ENCODE data around the gene RANBP3L. TPM values are rescaled to one million over a fixed set of nuclear protein-coding genes. Genes with fewer than 3 reads are reported as not detected.

RANBP3L gene
- total and polyA plus RNA-seq, 2 experiments from 2014 or later: not detected

GRCh38 chr5:36312953-36313672, 11.4 kb upstream of the RANBP3L start:
- H3K4me2 ChIP-seq: no peak overlapping the region
- Mint-ChIP-seq H3K9me3 (peaks cover 3% of the 10 kb centered on the region; the same call in 1 of the 3 replicates), H3K27me3 (ENCODE audit: insufficient read depth, low read depth, poor library complexity) (no peaks in the 10 kb centered on the region), H3K27ac (no peak overlapping the region), H3K4me1 (no peaks in the 10 kb centered on the region), H3K36me3 (ENCODE audit: low read depth) (no peaks in the 10 kb centered on the region), H3K4me3 (no peak overlapping the region)
- TF ChIP-seq JUNB (IDR thresholded peaks at IDR 0.05; ENCODE audit: unreplicated experiment): no peak
- TF ChIP-seq, protein P1, sequence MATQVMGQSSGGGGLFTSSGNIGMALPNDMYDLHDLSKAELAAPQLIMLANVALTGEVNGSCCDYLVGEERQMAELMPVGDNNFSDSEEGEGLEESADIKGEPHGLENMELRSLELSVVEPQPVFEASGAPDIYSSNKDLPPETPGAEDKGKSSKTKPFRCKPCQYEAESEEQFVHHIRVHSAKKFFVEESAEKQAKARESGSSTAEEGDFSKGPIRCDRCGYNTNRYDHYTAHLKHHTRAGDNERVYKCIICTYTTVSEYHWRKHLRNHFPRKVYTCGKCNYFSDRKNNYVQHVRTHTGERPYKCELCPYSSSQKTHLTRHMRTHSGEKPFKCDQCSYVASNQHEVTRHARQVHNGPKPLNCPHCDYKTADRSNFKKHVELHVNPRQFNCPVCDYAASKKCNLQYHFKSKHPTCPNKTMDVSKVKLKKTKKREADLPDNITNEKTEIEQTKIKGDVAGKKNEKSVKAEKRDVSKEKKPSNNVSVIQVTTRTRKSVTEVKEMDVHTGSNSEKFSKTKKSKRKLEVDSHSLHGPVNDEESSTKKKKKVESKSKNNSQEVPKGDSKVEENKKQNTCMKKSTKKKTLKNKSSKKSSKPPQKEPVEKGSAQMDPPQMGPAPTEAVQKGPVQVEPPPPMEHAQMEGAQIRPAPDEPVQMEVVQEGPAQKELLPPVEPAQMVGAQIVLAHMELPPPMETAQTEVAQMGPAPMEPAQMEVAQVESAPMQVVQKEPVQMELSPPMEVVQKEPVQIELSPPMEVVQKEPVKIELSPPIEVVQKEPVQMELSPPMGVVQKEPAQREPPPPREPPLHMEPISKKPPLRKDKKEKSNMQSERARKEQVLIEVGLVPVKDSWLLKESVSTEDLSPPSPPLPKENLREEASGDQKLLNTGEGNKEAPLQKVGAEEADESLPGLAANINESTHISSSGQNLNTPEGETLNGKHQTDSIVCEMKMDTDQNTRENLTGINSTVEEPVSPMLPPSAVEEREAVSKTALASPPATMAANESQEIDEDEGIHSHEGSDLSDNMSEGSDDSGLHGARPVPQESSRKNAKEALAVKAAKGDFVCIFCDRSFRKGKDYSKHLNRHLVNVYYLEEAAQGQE (IDR thresholded peaks at IDR 0.05; ENCODE audit: unreplicated experiment): no peak
- TF ChIP-seq, protein P2, sequence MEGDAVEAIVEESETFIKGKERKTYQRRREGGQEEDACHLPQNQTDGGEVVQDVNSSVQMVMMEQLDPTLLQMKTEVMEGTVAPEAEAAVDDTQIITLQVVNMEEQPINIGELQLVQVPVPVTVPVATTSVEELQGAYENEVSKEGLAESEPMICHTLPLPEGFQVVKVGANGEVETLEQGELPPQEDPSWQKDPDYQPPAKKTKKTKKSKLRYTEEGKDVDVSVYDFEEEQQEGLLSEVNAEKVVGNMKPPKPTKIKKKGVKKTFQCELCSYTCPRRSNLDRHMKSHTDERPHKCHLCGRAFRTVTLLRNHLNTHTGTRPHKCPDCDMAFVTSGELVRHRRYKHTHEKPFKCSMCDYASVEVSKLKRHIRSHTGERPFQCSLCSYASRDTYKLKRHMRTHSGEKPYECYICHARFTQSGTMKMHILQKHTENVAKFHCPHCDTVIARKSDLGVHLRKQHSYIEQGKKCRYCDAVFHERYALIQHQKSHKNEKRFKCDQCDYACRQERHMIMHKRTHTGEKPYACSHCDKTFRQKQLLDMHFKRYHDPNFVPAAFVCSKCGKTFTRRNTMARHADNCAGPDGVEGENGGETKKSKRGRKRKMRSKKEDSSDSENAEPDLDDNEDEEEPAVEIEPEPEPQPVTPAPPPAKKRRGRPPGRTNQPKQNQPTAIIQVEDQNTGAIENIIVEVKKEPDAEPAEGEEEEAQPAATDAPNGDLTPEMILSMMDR (conservative IDR thresholded peaks at IDR 0.05; ENCODE audit: low read depth in 2 of 2): no peak
- no peak for TF ChIP-seq EZH2 (IDR thresholded peaks at IDR 0.05; ENCODE audit: low read depth, unreplicated experiment)
- no peak for TF ChIP-seq ZNF114 (CRISPR knock-in tag; IDR thresholded peaks at IDR 0.05)
- TF ChIP-seq, protein P3, sequence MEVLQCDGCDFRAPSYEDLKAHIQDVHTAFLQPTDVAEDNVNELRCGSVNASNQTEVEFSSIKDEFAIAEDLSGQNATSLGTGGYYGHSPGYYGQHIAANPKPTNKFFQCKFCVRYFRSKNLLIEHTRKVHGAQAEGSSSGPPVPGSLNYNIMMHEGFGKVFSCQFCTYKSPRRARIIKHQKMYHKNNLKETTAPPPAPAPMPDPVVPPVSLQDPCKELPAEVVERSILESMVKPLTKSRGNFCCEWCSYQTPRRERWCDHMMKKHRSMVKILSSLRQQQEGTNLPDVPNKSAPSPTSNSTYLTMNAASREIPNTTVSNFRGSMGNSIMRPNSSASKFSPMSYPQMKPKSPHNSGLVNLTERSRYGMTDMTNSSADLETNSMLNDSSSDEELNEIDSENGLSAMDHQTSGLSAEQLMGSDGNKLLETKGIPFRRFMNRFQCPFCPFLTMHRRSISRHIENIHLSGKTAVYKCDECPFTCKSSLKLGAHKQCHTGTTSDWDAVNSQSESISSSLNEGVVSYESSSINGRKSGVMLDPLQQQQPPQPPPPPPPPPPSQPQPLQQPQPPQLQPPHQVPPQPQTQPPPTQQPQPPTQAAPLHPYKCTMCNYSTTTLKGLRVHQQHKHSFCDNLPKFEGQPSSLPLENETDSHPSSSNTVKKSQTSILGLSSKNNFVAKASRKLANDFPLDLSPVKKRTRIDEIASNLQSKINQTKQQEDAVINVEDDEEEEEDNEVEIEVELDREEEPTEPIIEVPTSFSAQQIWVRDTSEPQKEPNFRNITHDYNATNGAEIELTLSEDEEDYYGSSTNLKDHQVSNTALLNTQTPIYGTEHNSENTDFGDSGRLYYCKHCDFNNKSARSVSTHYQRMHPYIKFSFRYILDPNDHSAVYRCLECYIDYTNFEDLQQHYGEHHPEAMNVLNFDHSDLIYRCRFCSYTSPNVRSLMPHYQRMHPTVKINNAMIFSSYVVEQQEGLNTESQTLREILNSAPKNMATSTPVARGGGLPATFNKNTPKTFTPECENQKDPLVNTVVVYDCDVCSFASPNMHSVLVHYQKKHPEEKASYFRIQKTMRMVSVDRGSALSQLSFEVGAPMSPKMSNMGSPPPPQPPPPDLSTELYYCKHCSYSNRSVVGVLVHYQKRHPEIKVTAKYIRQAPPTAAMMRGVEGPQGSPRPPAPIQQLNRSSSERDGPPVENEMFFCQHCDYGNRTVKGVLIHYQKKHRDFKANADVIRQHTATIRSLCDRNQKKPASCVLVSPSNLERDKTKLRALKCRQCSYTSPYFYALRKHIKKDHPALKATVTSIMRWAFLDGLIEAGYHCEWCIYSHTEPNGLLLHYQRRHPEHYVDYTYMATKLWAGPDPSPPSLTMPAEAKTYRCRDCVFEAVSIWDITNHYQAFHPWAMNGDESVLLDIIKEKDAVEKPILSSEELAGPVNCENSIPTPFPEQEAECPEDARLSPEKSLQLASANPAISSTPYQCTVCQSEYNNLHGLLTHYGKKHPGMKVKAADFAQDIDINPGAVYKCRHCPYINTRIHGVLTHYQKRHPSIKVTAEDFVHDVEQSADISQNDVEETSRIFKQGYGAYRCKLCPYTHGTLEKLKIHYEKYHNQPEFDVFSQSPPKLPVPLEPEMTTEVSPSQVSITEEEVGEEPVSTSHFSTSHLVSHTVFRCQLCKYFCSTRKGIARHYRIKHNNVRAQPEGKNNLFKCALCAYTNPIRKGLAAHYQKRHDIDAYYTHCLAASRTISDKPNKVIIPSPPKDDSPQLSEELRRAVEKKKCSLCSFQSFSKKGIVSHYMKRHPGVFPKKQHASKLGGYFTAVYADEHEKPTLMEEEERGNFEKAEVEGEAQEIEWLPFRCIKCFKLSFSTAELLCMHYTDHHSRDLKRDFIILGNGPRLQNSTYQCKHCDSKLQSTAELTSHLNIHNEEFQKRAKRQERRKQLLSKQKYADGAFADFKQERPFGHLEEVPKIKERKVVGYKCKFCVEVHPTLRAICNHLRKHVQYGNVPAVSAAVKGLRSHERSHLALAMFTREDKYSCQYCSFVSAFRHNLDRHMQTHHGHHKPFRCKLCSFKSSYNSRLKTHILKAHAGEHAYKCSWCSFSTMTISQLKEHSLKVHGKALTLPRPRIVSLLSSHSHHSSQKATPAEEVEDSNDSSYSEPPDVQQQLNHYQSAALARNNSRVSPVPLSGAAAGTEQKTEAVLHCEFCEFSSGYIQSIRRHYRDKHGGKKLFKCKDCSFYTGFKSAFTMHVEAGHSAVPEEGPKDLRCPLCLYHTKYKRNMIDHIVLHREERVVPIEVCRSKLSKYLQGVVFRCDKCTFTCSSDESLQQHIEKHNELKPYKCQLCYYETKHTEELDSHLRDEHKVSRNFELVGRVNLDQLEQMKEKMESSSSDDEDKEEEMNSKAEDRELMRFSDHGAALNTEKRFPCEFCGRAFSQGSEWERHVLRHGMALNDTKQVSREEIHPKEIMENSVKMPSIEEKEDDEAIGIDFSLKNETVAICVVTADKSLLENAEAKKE (CRISPR knock-in tag; IDR thresholded peaks at IDR 0.05): no peak
- no peak for TF ChIP-seq POLR2AphosphoS5 (IDR thresholded peaks at IDR 0.05; ENCODE audit: low read depth)
- no peak for TF ChIP-seq EZH2phosphoT487 (IDR thresholded peaks at IDR 0.05; ENCODE audit: unreplicated experiment)
- no peak for TF ChIP-seq CREB1 (CRISPR knock-in tag; IDR thresholded peaks at IDR 0.05; ENCODE audit: low read depth)
- TF ChIP-seq ETS1 (IDR thresholded peaks at IDR 0.05): no peak
- no peak for TF ChIP-seq NANOG (IDR thresholded peaks at IDR 0.05; ENCODE audit: borderline replicate concordance)
- TF ChIP-seq ZNF331 (CRISPR knock-in tag; IDR thresholded peaks at IDR 0.05; ENCODE audit: low read depth): no peak
- no peak for TF ChIP-seq STAT1 (IDR thresholded peaks at IDR 0.05; ENCODE audit: unreplicated experiment)
- H3K4me3 ChIP-seq: no peak overlapping the region
- no peaks in the 10 kb centered on the region for H3K79me2 ChIP-seq (replicated peaks; ENCODE audit: insufficient read depth)
- H4K20me1 ChIP-seq (replicated peaks; ENCODE audit: insufficient read depth): no peaks in the 10 kb centered on the region
- H3F3A ChIP-seq (replicated peaks; ENCODE audit: low read depth): no peaks in the 10 kb centered on the region
- H3K27ac ChIP-seq (ENCODE audit: low read depth): no peak overlapping the region
- H2AFZ ChIP-seq: no peak overlapping the region
- H3K27me3 ChIP-seq (ENCODE audit: insufficient read depth): no peaks in the 10 kb centered on the region
- no peaks in the 10 kb centered on the region for H3K9me2 ChIP-seq (ENCODE audit: insufficient read depth)
- DNase-seq (ENCODE audit: low spot score) (no peak), ATAC-seq (no peak)
- H3K4me1 ChIP-seq (ENCODE audit: insufficient read depth): no peaks in the 10 kb centered on the region
- no peaks in the 10 kb centered on the region for H3K36me3 ChIP-seq (ENCODE audit: insufficient read depth)

Data from GM23338 (cell line).